ENCODE measurements around the gene SNX5.

Gene SNX5

GRCh38 chr20:17910828-17911294 lies 57.7 kb downstream of the SNX5 start:
- no peak for DNase-seq

GRCh38 chr20:17909869-17910321 lies 58.7 kb downstream of the SNX5 start:
- DNase-seq = no peak

- no peak for DNase-seq
These were observed 63.0 kb downstream of the SNX5 start for GRCh38 chr20:17905544-17905943.

- DNase-seq = no peak
These were observed 64.6 kb downstream of the SNX5 start for GRCh38 chr20:17904027-17904426.

GRCh38 chr20:17902531-17903083 lies 66.0 kb downstream of the SNX5 start:
- no peak for DNase-seq

GRCh38 chr20:17901971-17902370 lies 66.6 kb downstream of the SNX5 start:
- no peak for DNase-seq

- DNase-seq = peak; percentile 65 to 70
These were observed 70.0 kb downstream of the SNX5 start for GRCh38 chr20:17898548-17898994.

GRCh38 chr20:17897566-17898307 lies 70.9 kb downstream of the SNX5 start:
- DNase-seq = no peak

GRCh38 chr20:17896771-17897369 lies 71.7 kb downstream of the SNX5 start:
- DNase-seq = no peak

- no peak for DNase-seq
These were observed 72.3 kb downstream of the SNX5 start for GRCh38 chr20:17896193-17896723.

- peak; percentile 60 to 80 for DNase-seq
These were observed 72.9 kb downstream of the SNX5 start for GRCh38 chr20:17895641-17896171.

GRCh38 chr20:17893445-17893844 lies 75.1 kb downstream of the SNX5 start:
- DNase-seq = no peak

- DNase-seq = no peak
These were observed 76.2 kb downstream of the SNX5 start for GRCh38 chr20:17892189-17892938.

Data from stimulated activated CD4-positive, alpha-beta T cell treated with anti-CD3 and anti-CD28 coated beads, Interleukin-2, amount 100 ng/mL, for 24 hours (primary cell).